Neuronal stem cell (in vitro differentiated cells): ENCODE measurements around the gene CD300H.
A peak's percentile ranks its signal among the peaks of the same experiment; 100 is the strongest.

Experiments used
- DNase-seq: peaks from one replicate; pipeline ENCODE4 v3.0.0-alpha.2; 2013; ENCODE audit warnings: low spot score
- H2AFZ ChIP-seq: one replicate; pipeline ENCODE4 v1.6.1; 2013; ENCODE audit warnings: mild to moderate bottlenecking, low read length, inconsistent platforms
- H2AK5ac ChIP-seq: 2 replicates; pipeline ENCODE4 v1.6.1; 2013; ENCODE audit warnings: low read depth, mild to moderate bottlenecking, inconsistent platforms, low read length, moderate library complexity, mixed read lengths
- H2BK120ac ChIP-seq: 2 replicates; pipeline ENCODE4 v1.6.1; 2013; ENCODE audit warnings: low read depth, mild to moderate bottlenecking, inconsistent platforms, low read length, moderate library complexity, mixed read lengths
- H2BK12ac ChIP-seq: one replicate; pipeline ENCODE4 v1.6.1; 2013; ENCODE audit warnings: low read length, inconsistent platforms
- H2BK15ac ChIP-seq: 2 replicates; pipeline ENCODE4 v1.6.1; 2013; ENCODE audit warnings: mild to moderate bottlenecking, low read length, inconsistent platforms, mixed read lengths
- H2BK5ac ChIP-seq: one replicate; pipeline ENCODE4 v1.6.1; 2013; ENCODE audit warnings: inconsistent platforms, mild to moderate bottlenecking, low read length, moderate library complexity
- H3K14ac ChIP-seq: one replicate; pipeline ENCODE4 v1.6.1; 2013; ENCODE audit warnings: low read length, inconsistent platforms
- H3K18ac ChIP-seq: 2 replicates; pipeline ENCODE4 v1.6.1; 2013; ENCODE audit warnings: low read length, inconsistent platforms
- H3K23ac ChIP-seq: 2 replicates; pipeline ENCODE4 v1.6.1; 2013; ENCODE audit warnings: low read depth, mild to moderate bottlenecking, mixed read lengths, low read length, inconsistent platforms; ENCODE audit not compliant: poor library complexity
- H3K27ac ChIP-seq: replicated peaks from 3 replicates; pipeline ENCODE4 v1.5.1; 2013; ENCODE audit warnings: low read length, inconsistent platforms
- H3K27me3 ChIP-seq, 3 experiments: 2 replicates each; pipeline ENCODE4 v1.6.1; 2013; ENCODE audit warnings: low read length in 3 of 3, mild to moderate bottlenecking in 2 of 3, inconsistent platforms in 1 of 3, low read depth in 1 of 3, mixed read lengths in 1 of 3, moderate library complexity in 1 of 3; ENCODE audit not compliant: control insufficient read depth in 3 of 3, insufficient read depth in 3 of 3
- H3K36me3 ChIP-seq, 2 donors: replicated peaks in 1 of 2; 2 replicates each; pipeline ENCODE4 v1.6.1; 2013; ENCODE audit warnings: low read length in 2 of 2; ENCODE audit not compliant: control insufficient read depth in 2 of 2, insufficient read depth in 2 of 2
- H3K4ac ChIP-seq: 2 replicates; pipeline ENCODE4 v1.6.1; 2013; ENCODE audit warnings: inconsistent platforms, mild to moderate bottlenecking, low read length, moderate library complexity
- H3K4me1 ChIP-seq, 2 donors: 1 replicate in 1 of 2; 2 replicates in 1 of 2; pipeline ENCODE4 v1.6.1; 2013; ENCODE audit warnings: low read length in 2 of 2, low read depth in 1 of 2; ENCODE audit not compliant: control insufficient read depth in 2 of 2, insufficient read depth in 1 of 2
- H3K4me2 ChIP-seq: one replicate; pipeline ENCODE4 v1.6.1; 2013; ENCODE audit warnings: mild to moderate bottlenecking, low read length, inconsistent platforms; ENCODE audit not compliant: insufficient read depth, poor library complexity, severe bottlenecking
- H3K4me3 ChIP-seq, 2 donors: 2 replicates each; pipeline ENCODE4 v1.5.1; 2013; ENCODE audit warnings: low read length in 2 of 2, mild to moderate bottlenecking in 2 of 2, inconsistent platforms in 1 of 2, moderate library complexity in 1 of 2
- H3K79me1 ChIP-seq: one replicate; pipeline ENCODE4 v1.6.1; 2013; ENCODE audit warnings: low read depth, mild to moderate bottlenecking, inconsistent platforms, low read length, moderate library complexity
- H3K9ac ChIP-seq: one replicate; pipeline ENCODE4 v1.6.1; 2013; ENCODE audit warnings: mild to moderate bottlenecking, low read depth, low read length, inconsistent platforms; ENCODE audit not compliant: poor library complexity
- H3K9me3 ChIP-seq, 2 donors: replicated peaks in 1 of 2; 2 replicates each; pipeline versions ENCODE3 to v1.6.1; 2013; ENCODE audit warnings: low read length in 2 of 2, mild to moderate bottlenecking in 2 of 2, inconsistent platforms in 1 of 2, low read depth in 1 of 2, mixed read lengths in 1 of 2, moderate library complexity in 1 of 2; ENCODE audit not compliant: control insufficient read depth in 2 of 2, insufficient read depth in 1 of 2
- H4K8ac ChIP-seq: one replicate; pipeline ENCODE4 v1.6.1; 2013; ENCODE audit warnings: low read depth, mild to moderate bottlenecking, inconsistent platforms, low read length, moderate library complexity
- H4K91ac ChIP-seq: one replicate; pipeline ENCODE4 v1.6.1; 2013; ENCODE audit warnings: low read length, low read depth, mild to moderate bottlenecking, inconsistent platforms; ENCODE audit not compliant: poor library complexity
- WGBS, 2 donors: extraction: QIAGEN DNeasy Blood & Tissue Kit; methylation state at CpG; one replicate each; pipeline ENCODE4 v1.1.7; 2013; ENCODE audit warnings: missing lambda C conversion rate in 2 of 2, mixed read lengths in 1 of 2; ENCODE audit not compliant: insufficient read length in 2 of 2, insufficient replicate concordance in 1 of 2; ENCODE audit errors: extremely low coverage in 2 of 2; 5-methylcytosine and 5-hydroxymethylcytosine counted together

The CD300H gene

DNA sequence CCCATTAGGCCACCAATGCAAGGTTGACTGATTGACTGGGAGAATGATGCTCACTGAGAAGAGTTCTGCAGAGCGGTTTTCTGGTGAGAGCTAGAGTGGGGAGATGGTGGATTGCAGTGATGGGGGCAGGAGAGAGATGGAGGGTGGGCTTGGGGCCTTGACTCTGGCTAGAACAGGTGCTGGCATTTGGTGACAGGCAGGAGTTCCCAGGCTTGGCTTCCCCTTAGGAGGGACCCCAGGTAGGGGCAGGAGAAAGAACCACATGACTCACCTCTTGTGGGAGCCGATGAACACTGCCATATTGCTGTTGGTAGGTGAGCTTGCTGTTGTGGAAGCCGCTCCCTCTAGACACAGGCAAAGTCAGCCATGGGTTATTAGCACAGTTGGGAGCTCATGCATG, 44.0 kb downstream of the CD300H start:
- no peaks in the 10 kb centered on the region for H3K36me3 ChIP-seq
- H4K91ac ChIP-seq = no peak overlapping the region
- no peak overlapping the region for H3K18ac ChIP-seq
- H3K23ac ChIP-seq = peak overlapping the region; percentile 52
- no peak overlapping the region for H4K8ac ChIP-seq
- peaks cover 0 to 7% of the 10 kb centered on the region in 2 donors for H3K9me3 ChIP-seq
- H3K14ac ChIP-seq = no peak overlapping the region
- no peak overlapping the region for H2AK5ac ChIP-seq
- no peak overlapping the region for H2BK15ac ChIP-seq
- no peaks in the 10 kb centered on the region for H3K4me1 ChIP-seq
- H3K4me3 ChIP-seq = no peak overlapping the region
- H3K9ac ChIP-seq = no peak overlapping the region
- no peak overlapping the region for H3K27ac ChIP-seq
- H2BK120ac ChIP-seq = no peak overlapping the region
- H3K79me1 ChIP-seq = no peaks in the 10 kb centered on the region
- peaks cover 0 to 2% (median 0%) of the 10 kb centered on the region in 3 experiments for H3K27me3 ChIP-seq
- no CpG with 5 or more reads among the region's 3 CpGs for WGBS, 2 donors
- no peak overlapping the region for H2BK12ac ChIP-seq
- no peak overlapping the region for H3K4ac ChIP-seq
- DNase-seq = no peak
- no peak overlapping the region for H2AFZ ChIP-seq
- no peak overlapping the region for H2BK5ac ChIP-seq
- no peak overlapping the region for H3K4me2 ChIP-seq

DNA sequence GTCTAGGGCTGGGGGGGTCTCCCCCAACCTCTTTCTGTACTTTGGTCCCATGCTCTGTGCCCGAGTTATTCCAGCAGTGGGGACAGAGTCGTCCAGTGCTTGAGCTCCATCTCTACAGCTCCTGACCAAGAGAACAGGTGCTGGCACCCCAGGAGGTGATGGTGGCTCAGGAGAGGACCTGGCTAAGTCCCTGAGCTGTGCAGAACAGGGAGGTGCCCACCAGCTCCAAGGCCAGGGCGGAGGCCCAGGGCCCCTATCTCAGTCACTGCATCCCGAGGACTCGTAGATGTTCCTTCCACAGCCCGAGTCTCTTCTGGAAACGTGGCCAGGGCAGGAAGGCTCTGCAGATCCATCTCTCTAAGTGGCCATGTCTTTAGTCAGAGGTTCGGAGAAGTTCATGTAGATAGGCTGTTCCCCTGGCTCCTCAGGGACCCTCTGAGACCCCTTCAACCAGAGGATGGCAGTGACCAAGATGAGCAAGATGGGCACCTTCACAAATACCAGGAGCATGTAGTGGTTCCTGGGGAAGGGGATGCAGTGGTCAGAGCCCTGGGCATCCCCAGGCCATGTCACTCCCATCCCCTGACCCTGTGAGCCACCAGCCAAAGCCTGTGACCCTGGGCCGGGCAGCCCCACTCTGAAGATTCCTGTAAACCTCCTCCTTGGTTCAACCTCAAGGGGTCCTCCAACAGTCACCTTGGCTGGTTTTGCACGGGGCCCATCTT, 44.8 kb downstream of the CD300H start:
- Histone ChIP-seq H4K8ac (no peak overlapping the region), H4K91ac (no peak overlapping the region), H3K4me2 (no peak overlapping the region), H3K9ac (no peak overlapping the region), H3K4me3 (no peak overlapping the region), H3K4ac (no peak overlapping the region), H3K23ac (no peak overlapping the region), H2AFZ (no peak overlapping the region), H3K14ac (no peak overlapping the region), H2BK12ac (no peak overlapping the region), H3K27me3 (peaks cover 0 to 2% (median 0%) of the 10 kb centered on the region in 3 experiments), H3K9me3 (peaks cover 0 to 7% of the 10 kb centered on the region in 2 donors), H2AK5ac (no peak overlapping the region), H3K18ac (no peak overlapping the region), H2BK120ac (no peak overlapping the region), H3K4me1 (no peaks in the 10 kb centered on the region), H3K79me1 (no peaks in the 10 kb centered on the region), H2BK5ac (no peak overlapping the region), H3K27ac (no peak overlapping the region), H3K36me3 (no peaks in the 10 kb centered on the region), H2BK15ac (no peak overlapping the region)
- no peak for DNase-seq
- WGBS, 2 donors = no CpG with 5 or more reads among the region's 10 CpGs

DNA sequence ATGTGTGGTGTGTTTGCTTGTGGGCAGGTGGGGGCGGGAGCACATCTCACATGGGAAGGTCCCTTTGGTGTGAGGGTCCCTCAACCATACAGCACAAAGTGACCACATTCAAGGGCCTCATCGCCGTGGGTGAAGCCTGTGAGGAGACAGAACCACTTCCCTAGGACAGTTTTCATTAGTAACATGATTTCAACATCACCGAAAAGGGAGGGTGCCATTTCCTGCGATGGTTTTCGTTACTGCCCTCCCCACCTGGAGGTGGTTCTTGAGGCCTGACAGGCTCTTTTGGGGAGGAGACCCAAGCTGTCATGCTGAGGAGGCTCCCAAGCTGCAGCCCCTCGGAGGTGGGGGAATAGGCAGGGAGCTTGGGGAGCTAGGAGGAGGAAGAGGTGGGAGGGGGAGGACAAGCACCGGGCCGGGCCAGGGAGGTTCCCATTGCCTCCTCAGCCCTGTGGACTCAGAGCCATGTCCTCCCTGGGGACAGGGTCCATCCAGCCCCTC, 45.6 kb downstream of the CD300H start:
- no peak for DNase-seq

DNA sequence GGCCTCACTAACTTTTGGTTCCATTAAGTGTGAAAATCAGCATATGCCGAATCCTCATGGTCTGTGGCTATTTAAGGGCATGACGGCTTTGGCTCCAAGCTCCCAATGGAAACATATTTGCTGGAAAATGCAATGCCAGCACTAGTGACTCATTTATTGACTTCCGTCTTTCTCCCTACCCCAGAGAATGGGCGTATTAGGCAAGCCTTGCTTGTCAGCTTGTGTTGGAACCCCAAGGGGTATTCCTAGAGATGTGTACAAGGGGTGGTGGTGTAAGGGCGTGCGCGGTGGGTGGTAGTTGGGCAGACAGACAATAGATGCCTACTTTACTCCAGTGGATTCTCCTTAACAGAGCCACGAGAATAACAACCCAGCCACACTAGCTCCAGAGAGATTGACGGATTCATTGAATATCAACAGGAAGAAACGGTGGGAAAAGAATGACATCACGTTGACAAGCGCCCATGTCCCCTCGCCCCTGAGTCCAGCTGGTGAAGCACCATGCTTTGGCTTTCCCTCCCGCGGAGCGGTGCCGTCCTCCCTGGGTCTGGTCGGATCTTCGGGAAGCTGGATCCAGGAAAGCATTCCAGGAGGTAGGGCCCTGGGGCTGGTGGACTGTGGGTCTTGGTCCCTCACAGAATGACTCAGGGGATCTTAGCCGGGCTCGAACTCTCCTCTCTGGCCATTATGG, 46.4 kb downstream of the CD300H start:
- Histone ChIP-seq H3K79me1 (no peaks in the 10 kb centered on the region), H3K27me3 (no peaks in the 10 kb centered on the region), H4K8ac (no peak overlapping the region), H3K14ac (no peak overlapping the region), H3K18ac (no peak overlapping the region), H3K36me3 (no peaks in the 10 kb centered on the region), H2BK120ac (no peak overlapping the region), H2BK15ac (no peak overlapping the region), H3K27ac (no peak overlapping the region), H3K9ac (no peak overlapping the region), H2AFZ (no peak overlapping the region), H3K4me1 (no peaks in the 10 kb centered on the region), H2BK5ac (no peak overlapping the region), H2AK5ac (no peak overlapping the region), H3K4ac (no peak overlapping the region), H4K91ac (no peak overlapping the region), H3K9me3 (peaks cover 0 to 7% of the 10 kb centered on the region in 2 donors), H3K4me2 (no peak overlapping the region), H3K4me3 (no peak overlapping the region), H2BK12ac (no peak overlapping the region), H3K23ac (no peak overlapping the region)
- no CpG with 5 or more reads among the region's 21 CpGs for WGBS, 2 donors
- no peak for DNase-seq

More for the DNA sequence above, 45.6 kb downstream of the CD300H start:
- no peak overlapping the region for H4K8ac ChIP-seq
- WGBS, 2 donors = no CpG with 5 or more reads among the region's 9 CpGs
- no peaks in the 10 kb centered on the region for H3K27me3 ChIP-seq
- no peak overlapping the region for H2BK5ac ChIP-seq
- H2AK5ac ChIP-seq = no peak overlapping the region
- H3K4ac ChIP-seq = no peak overlapping the region
- H2BK12ac ChIP-seq = no peak overlapping the region
- no peak overlapping the region for H2BK120ac ChIP-seq
- H4K91ac ChIP-seq = no peak overlapping the region
- H3K14ac ChIP-seq = no peak overlapping the region
- no peak overlapping the region for H3K27ac ChIP-seq
- no peaks in the 10 kb centered on the region for H3K4me1 ChIP-seq
- no peak overlapping the region for H3K18ac ChIP-seq
- no peaks in the 10 kb centered on the region for H3K36me3 ChIP-seq
- H2AFZ ChIP-seq = no peak overlapping the region
- H3K4me3 ChIP-seq = no peak overlapping the region
- no peaks in the 10 kb centered on the region for H3K79me1 ChIP-seq
- no peak overlapping the region for H3K9ac ChIP-seq
- H3K9me3 ChIP-seq = peaks cover 0 to 7% of the 10 kb centered on the region in 2 donors
- H3K4me2 ChIP-seq = no peak overlapping the region
- H3K23ac ChIP-seq = no peak overlapping the region
- H2BK15ac ChIP-seq = no peak overlapping the region
